HG02678 (cell line): Measurements from ENCODE around the gene NPTXR.

Experiments used
- ATAC-seq: cut with Tn5 transposase; IDR thresholded peaks from one replicate; pipeline ENCODE4 v1.9.1; 2021; ENCODE audit warnings: mild to moderate bottlenecking, moderate library complexity; ENCODE audit not compliant: unreplicated experiment

The NPTXR gene

DNA sequence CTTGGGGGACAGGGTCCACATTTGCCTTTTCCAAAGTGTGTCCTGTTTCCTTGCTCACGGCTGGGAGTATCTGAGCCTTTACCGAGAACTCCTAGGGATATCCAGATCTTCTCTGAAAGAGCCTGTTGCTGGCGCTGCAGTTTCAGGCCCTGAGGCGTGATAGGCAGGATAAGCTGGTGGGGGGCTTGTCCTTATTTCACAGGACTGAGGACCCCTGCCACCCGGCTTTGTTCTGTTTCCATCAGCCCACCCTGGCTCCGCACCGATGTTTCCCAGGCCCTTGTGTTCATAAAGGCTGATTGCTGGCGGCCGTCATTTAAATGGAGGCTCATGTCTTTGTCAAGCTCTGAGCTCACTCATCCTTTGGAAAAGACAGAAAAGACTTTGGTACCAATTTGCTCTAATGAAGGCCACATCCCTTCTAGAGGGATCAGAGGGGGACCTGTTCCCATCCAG is 9.4 kb upstream of the NPTXR start:
- ATAC-seq, result no peak

GRCh38 chr22:38852522-38852921 is 8.7 kb upstream of the NPTXR start:
- ATAC-seq, result no peak

DNA sequence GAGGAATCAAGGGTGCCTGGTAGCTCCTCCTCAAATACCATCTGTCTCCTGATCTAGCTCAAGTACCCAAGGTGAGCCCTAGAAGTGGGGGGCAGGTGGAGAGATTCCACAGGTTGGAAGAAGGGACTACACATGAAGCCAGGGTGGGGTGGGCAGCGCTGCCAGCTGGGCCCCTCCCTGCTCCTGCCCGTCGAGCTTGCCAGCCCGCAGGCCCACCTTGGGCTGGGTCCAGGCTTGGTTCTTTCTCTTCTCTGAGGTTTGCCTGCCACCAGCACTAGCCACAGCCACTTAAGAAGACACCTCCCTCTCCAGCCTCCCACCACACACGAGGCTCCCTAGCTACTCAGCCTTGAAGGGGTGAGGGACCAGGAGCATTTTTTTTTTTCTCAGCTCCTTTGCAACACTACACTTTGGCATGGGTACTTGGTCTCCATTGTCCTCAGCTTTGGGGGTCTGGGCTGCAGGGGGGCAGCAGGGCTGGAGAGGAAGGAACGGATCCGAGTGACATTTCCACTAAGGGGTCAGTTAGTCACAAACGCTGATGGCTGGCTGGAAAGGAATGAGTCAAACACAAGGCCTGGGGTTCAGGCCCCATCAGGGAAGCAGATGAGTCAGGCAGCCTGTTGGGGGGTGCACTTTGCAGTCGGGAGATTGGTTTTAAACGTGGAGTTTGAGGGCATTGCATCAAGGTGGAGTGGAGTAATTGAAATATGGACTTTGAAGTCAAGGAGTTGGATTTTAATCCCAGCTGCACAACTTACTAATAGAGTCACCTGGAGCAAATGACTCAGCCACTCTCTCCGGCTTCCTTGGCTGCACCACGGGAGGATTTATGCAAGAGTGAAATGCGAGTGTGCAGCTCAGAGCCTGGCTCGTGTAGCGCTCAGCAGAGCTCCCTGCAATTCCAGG is 7.4 kb upstream of the NPTXR start:
- ATAC-seq, result no peak

GRCh38 chr22:38850399-38850798 is 6.6 kb upstream of the NPTXR start:
- no peak for ATAC-seq

DNA sequence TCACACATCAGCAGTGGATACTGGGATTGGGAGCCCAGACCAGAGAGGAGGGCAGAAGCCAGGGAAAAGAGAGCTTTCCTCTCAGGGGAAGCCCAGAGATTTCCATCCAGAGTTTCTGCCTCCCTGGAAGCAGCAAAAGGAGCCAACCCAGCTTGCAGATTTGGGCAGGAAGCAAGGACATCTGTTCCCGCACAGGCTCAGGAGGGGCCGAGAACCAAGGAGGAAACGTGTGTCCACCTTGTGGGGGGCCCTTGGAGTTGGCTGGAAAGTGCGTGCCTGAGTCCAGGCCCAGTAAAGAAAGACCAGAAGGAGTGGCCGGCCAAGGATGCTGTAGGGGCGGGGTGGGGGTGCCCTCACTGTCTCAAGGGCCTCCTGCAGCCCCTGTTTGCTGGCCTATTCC is 6.0 kb upstream of the NPTXR start:
- ATAC-seq, result no peak

DNA sequence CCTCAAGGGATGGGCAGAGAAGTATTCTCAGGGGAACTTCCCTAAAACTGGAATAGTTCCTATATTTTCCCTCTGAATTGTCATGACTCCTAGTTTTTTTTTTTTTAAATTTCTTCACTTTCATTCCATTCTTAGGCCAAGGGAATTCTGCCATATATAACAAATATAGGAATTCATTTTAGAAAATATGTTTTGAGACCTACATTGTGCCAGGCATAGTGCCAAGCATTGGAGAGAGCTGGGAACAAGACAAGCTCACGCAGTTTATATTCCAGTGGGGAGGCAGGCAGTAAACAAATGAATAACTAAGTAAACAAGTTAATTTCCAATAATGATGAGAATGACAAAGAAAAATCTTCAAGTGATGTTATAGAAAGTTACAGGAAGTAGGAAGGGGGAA is 2.6 kb upstream of the NPTXR start:
- no peak for ATAC-seq

DNA sequence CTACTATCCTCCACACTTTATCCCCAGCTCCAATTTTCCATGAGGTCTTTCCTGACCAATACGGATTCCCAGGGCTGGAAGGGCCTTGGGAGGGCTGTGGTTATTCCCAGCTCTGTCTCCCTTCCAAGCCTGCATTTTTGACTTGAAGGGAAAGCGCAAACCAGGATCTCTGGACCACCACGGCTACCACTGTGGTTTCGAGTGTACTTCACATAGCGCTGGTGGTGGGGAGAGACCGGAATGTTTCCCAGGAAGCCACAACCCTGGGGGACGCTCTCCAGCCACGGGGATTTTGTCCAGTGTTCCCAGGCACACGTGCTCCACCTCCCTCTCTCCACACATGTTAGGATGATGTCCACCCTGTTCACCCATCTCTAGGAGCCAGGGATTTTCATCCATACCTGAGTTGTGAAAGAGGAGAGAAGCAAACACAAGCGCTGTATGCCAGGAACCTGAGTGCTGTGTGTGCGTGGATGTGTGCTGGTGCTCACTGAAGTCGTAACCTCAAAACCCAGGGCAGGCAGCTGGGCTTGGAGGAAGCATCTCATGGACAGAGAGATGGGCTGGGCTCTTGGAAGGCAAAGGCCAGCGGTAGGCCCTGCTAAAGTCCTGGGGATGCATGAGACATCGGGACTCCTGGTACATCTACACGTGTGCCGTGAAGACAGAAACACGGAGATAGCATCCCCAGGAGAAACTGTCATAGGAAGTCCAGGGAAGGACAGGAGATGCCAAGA is 1.3 kb upstream of the NPTXR start:
- no peak for ATAC-seq

DNA sequence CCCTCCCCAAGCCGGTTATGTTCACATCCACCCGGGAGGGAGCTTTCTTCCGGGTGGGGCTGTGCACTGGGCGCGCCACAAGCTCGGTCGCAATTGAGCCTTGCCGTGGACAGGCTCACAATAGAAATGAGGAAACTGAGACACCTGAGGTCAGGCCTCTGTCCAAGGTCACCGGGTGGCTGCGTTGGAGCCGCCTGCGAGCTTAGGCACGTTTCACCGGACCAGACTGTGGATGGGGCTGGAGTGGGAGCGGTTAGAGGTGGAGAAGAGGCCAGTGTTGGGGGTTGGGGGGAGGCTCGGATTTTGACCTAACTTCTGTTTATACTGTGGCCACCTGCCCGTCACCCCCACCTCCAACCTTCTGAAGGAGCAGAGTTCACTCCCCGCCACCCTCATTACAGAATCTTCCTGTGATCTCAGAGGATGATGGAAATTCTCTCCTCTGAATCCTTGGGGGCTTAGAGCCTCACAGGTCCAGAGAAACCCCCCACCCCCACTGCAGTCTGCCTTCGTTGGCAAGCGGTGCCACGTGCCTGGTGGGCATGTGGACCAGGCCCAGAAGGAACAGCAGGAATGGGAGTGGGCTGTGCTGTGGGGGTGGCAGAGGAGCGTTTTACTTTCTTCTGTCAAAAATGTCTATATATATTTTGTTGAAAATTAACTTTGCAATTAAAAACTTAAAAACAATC is 631 bp upstream of the NPTXR start:
- ATAC-seq, result no peak

DNA sequence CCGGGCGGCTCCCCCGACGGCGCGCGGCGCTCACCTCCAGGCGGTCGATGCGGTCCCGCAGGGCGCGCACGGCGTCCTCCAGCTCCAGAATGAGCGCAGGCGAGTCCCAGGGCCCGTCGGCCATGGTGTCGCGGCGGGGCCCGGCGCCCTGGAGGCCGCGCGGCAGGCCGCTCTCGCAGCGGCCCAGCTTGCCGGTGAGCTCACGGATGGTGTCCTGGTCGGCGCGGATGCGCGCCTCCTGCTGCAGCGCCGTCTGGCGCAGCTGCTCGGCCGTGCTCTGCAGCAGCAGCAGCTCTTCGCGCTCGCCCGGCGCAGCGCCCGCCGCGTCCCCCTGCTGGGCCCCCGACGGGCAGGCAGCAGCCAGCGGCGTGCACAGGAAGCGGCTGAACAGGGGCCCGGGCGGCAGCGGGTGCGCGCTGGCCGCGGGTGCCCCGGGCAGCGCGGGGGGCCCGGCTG is 599 bp downstream of the NPTXR start:
- ATAC-seq, result no peak

DNA sequence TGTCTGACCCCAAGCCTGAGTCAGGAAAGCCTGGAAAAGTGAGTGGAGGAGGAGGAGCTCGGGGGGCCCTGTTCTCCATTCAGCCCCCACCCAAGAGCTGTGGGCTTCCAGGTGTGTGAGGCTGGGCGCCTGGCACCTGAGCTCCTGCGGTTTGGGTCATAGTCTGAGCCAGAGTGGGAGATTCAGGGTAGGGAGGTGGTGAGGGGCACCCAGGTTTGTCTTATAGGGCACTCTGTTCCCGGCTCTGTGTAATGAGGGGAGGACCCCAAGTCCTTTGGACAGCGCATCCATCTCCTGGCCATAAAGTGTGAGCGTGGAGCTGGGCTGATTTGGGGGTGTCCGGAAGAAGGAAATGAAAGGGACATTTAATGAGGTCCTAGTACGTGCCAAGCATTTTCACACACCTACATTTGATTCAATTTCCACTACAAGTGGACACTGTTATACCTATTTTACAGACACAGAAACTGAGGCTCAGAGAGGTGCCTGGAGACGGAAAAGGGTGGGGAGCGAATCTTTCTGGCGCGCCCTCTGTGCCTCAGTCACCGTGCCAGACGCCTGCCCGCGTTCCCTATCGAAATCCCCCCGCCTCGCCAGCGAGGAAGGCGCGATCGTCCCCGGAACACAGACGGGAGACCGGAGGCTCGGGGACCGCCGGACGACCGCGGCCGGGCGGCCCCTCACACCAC is 1.2 kb downstream of the NPTXR start:
- no peak for ATAC-seq

DNA sequence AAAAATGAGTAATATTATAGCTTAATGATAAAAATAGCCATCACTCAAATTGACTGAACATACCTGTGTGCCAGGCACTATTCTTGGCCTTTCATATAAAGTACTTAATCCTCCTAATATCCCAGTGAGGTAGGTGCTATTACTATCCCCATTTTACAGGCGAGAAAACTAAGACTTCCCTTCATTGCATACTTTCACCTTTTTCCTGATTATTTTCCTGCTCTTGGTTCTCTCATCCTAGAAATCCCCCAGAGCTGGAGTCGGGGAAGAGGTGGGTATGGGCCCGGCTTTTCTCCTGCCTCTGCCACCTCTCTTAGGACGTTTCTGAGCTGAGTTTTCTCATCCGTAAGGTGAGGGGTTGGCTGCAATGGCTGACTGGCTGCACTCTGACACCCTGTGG is 2.2 kb downstream of the NPTXR start:
- ATAC-seq, result no peak

DNA sequence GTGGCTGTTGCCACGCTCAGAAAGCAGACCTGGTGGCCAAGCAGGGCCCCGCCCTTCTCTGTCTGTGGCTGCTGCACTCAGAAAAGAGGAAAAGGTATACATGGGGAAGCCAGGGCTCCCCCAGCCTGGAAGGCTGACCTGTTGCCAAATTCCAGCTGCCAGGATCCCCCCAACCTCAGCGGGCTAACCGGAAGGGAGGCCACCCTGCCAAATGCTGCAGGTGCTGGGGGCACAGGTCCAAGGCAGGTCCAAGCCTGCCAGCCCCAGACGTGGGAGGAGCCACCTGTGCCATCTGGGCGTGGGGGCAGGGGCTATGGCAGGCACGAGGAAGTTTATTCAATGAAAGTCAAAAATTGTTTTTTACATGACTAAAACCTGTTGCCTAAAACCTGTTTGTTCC is 2.6 kb downstream of the NPTXR start:
- ATAC-seq, result no peak

- no peak for ATAC-seq
These were observed 3.7 kb downstream of the NPTXR start for GRCh38 chr22:38840129-38840528.

GRCh38 chr22:38839686-38840085 is 4.1 kb downstream of the NPTXR start:
- ATAC-seq, result no peak

DNA sequence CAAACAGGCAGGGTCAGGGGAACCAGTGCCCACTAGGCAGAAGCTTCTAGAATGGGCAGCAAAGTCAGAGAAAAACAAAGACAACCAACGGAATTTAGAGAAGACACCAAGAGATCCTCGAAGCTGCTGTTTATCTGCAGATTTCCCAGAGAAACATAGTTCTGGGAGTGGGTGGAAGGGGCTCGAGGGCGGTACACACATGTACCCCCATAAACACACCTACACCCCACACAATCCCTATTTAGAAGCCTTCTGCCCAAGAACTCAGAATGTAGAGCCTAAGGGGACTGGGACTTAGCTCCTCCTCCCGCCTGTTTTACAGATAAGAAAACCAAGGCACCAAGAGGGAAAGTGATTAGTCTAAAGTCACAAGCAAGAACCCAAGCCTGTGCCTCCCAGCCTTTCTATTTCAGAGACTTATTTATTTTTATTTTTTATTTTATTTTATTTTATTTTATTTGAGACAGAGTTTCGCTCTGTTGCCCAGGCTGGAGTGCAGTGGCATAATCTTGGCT is 6.4 kb downstream of the NPTXR start:
- no peak for ATAC-seq

DNA sequence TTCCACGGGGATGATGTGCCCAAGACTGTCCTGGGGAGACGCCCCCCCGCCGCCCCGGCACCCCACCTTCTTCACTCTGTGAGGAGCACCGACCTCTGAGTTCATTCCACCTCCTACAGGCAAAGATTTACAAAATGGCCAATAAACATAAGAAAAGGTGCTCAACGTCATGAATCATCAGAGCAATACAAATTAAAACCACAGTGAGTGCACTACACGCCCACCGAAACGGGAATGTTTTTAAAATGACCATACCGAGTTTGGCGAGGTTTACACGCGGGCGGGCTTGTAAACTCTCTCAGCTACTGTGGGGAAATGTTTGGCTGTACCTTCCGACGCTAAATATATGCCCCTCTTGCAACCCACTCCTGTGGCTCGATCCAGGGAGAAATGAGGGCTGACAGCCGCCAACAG is 7.9 kb downstream of the NPTXR start:
- ATAC-seq, result no peak

DNA sequence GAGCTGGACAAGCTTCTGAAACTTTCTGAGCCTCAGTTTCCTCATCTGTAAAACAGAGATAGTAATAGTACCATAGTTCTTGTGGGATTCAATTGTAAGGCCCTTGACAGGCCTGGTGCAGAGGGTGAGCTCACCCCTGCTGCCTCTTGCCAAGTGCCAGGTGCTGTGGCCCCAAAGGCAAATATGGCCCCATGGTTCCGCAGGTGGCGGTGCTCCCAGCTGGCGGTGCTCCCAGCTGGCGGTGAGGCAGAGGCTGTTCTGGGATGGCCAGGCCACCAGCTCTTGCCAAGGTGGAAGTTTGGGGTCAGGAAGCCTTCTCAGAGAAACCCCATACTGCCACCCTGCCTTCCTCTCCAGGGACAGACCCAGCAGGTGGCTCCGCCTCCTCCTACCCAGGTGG is 8.8 kb downstream of the NPTXR start:
- ATAC-seq, result no peak

DNA sequence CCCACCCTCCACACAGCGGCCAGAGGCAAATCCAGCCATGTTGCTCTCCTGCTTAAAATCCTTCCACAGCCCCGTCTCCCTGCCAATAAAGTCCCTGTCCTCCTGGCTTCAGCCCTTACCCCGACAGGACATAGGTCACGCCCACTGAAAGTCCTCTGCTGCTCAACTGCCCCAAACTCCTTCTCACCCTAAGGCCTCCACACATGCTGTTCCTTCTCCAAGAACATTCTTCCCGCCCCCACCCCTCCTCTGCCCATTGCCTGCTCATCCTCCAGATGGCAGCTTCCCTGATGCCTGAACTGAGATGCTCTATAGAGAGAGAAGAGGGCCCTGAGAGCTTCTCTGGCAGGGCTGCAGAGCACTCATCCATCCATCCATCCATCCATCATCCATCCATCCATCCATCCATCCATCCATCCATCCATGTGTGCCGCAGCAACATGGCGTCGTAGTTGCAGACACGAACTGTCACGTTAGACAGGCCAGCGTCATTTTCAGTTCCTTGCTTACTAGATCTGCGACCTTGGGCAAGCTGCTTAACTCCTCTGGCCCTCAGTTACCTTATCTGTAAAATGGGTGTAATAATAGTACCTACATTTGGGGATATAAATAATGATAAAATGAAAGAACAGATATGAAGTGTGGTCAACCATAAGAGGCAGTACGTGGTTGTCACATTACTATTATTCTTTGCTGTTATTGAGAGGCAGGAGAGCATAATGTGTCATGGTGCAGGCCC is 9.4 kb downstream of the NPTXR start:
- ATAC-seq, result no peak

- no peak for ATAC-seq
These were observed 10.8 kb downstream of the NPTXR start for GRCh38 chr22:38833061-38833460.
